PFSK-1 (cell line): Measurements from ENCODE around the gene SNRNP70.

ENCODE experiments used
- FOXP2 ChIP-seq: optimal IDR thresholded peaks from 2 replicates; pipeline ENCODE3; 2011; ENCODE audit warnings: borderline replicate concordance, control low read depth, inconsistent platforms; ENCODE audit not compliant: insufficient read depth; ENCODE audit errors: extremely low read length, extremely low read depth
- POLR2AphosphoS5 ChIP-seq: IDR thresholded peaks from 2 replicates; pipeline ENCODE4 v1.6.1; 2012; ENCODE audit warnings: low read depth, mild to moderate bottlenecking, control low read depth, low read length, moderate library complexity
- REST ChIP-seq, 2 experiments: IDR thresholded peaks; 2 replicates each; pipeline versions ENCODE4 v1.6.1 to v1.8.0; 2011 to 2012; ENCODE audit warnings: low read depth in 2 of 2, low read length in 2 of 2, control low read depth in 1 of 2, inconsistent platforms in 1 of 2, mild to moderate bottlenecking in 1 of 2, moderate library complexity in 1 of 2; ENCODE audit not compliant: insufficient read depth in 1 of 2
- SIN3A ChIP-seq: IDR thresholded peaks from 2 replicates; pipeline ENCODE4 v1.6.1; 2012; ENCODE audit warnings: mild to moderate bottlenecking, low read length, moderate library complexity, borderline replicate concordance; ENCODE audit not compliant: insufficient read depth
- TAF1 ChIP-seq: IDR thresholded peaks from 2 replicates; pipeline ENCODE4 v1.6.1; 2012; ENCODE audit warnings: low read length, control low read depth, borderline replicate concordance; ENCODE audit not compliant: insufficient read depth

- TF ChIP-seq TAF1 (no peak), POLR2AphosphoS5 (no peak), REST (IDR thresholded peaks at IDR 0.05; ENCODE audit: insufficient read depth in 1 of 2, low read depth in 2 of 2, low read length in 2 of 2) (no peak), FOXP2 (no peak), SIN3A (no peak)
Measured at GRCh38 chr19:49061000-49061399, 24.3 kb upstream of the SNRNP70 start.
